DMS 273 (cell line): Measurements from ENCODE around the gene RBM12.
"Not testable (repeated sequence)": the region's sequence is repeated elsewhere in the genome, so short reads cannot be mapped to it uniquely, and the experiment has no call there.

Experiments
- DNase-seq: peaks from one replicate; lab custom pipeline; 2025; ENCODE audit not compliant: unreplicated experiment; lab: John Stamatoyannopoulos, UW

The RBM12 gene

GRCh38 chr20:35698298-35699126 is 33.8 kb upstream of the RBM12 start:
- DNase-seq = peak; percentile 69

- no peak for DNase-seq
Measured at GRCh38 chr20:35697696-35698297, 33.1 kb upstream of the RBM12 start.

- no peak for DNase-seq
Measured at GRCh38 chr20:35695978-35696377, 31.3 kb upstream of the RBM12 start.

- no peak for DNase-seq
Measured at GRCh38 chr20:35695245-35695749, 30.6 kb upstream of the RBM12 start.

- DNase-seq = no peak
Measured at GRCh38 chr20:35690265-35690664, 25.6 kb upstream of the RBM12 start.

- peak; percentile 39 for DNase-seq
Measured at GRCh38 chr20:35686872-35687271, 22.2 kb upstream of the RBM12 start.

GRCh38 chr20:35685368-35685767 is 20.7 kb upstream of the RBM12 start:
- DNase-seq = not testable (repeated sequence)

GRCh38 chr20:35681960-35682359 is 17.3 kb upstream of the RBM12 start:
- DNase-seq = no peak

GRCh38 chr20:35680452-35681183 is 15.9 kb upstream of the RBM12 start:
- DNase-seq = no peak

GRCh38 chr20:35674921-35675320 is 10.2 kb upstream of the RBM12 start:
- no peak for DNase-seq

GRCh38 chr20:35673884-35674283 is 9.2 kb upstream of the RBM12 start:
- DNase-seq = no peak

- no peak for DNase-seq
Measured at GRCh38 chr20:35669681-35670080, 5.0 kb upstream of the RBM12 start.

GRCh38 chr20:35669221-35669620 is 4.5 kb upstream of the RBM12 start:
- DNase-seq = no peak

GRCh38 chr20:35665949-35666288 is 1.2 kb upstream of the RBM12 start:
- DNase-seq = no peak

- DNase-seq = peak; percentile 76
Measured at GRCh38 chr20:35663516-35664465, 909 bp downstream of the RBM12 start.

GRCh38 chr20:35662551-35662950 is 2.1 kb downstream of the RBM12 start:
- DNase-seq = no peak

- DNase-seq = no peak
Measured at GRCh38 chr20:35661908-35662307, 2.8 kb downstream of the RBM12 start.

GRCh38 chr20:35661053-35661452 is 3.6 kb downstream of the RBM12 start:
- no peak for DNase-seq

- no peak for DNase-seq
Measured at GRCh38 chr20:35660122-35660937, 4.4 kb downstream of the RBM12 start.

GRCh38 chr20:35657271-35657670 is 7.4 kb downstream of the RBM12 start:
- DNase-seq = no peak
